Thyroid gland (tissue), 4 donors: Measurements from ENCODE around the gene DGCR8. TPM values are rescaled to one million over a fixed set of nuclear protein-coding genes. Genes with fewer than 3 reads are reported as not detected.
A peak's percentile ranks its signal among the peaks of the same experiment; 100 is the strongest.

Source experiments
- DNase-seq, 2 donors: peaks; one replicate each; pipeline ENCODE4 v3.0.0-alpha.2; 2019
- H3K27ac ChIP-seq, 3 donors: fragments of 200-600 bp; sonication (generic); 1 replicate in 2 of 3; 2 replicates in 1 of 3; pipeline ENCODE4 v1.5.1; 2016 to 2019; ENCODE audit warnings: mild to moderate bottlenecking in 1 of 3, moderate library complexity in 1 of 3
- H3K27me3 ChIP-seq: fragments of 200-600 bp; sonication (generic); one replicate; pipeline ENCODE4 v1.5.1; 2019
- H3K36me3 ChIP-seq, 2 donors: fragments of 200-600 bp; sonication (generic); one replicate each; pipeline ENCODE4 v1.5.1; 2016 to 2019
- H3K4me1 ChIP-seq, 2 donors: fragments of 200-600 bp; sonication (generic); one replicate each; pipeline ENCODE4 v1.5.1; 2017 to 2019
- H3K4me3 ChIP-seq, 3 donors: fragments of 200-600 bp; sonication (generic); replicated peaks in 1 of 3; 1 replicate in 2 of 3; 2 replicates in 1 of 3; pipeline ENCODE4 v1.5.1; 2016; ENCODE audit warnings: mild to moderate bottlenecking in 1 of 3
- H3K9me3 ChIP-seq: fragments of 200-600 bp; sonication (generic); one replicate; pipeline ENCODE4 v1.5.1; 2017
- POLR2A ChIP-seq, 2 donors: fragments of 450-650 bp; IDR thresholded peaks; one replicate each; pipeline ENCODE4 v1.6.1; 2017; ENCODE audit warnings: antibody characterized with exemption in 2 of 2, mild to moderate bottlenecking in 2 of 2, moderate library complexity in 1 of 2
- WGBS, 2 donors: methylation state at CpG; one replicate each; pipeline ENCODE4 v1.1.5; 2017; 5-methylcytosine and 5-hydroxymethylcytosine counted together
- intact Hi-C: fragments of 100-400 bp; cut with DNase I; formaldehyde crosslinking; loops from one replicate; pipeline ENCODE4 v1.15.1; 2023
- total RNA-seq, 4 donors: library from RNA; depleted of rRNA; stranded (reverse); fragments of >200 nt; gene quantifications; one replicate each; pipeline ENCODE4 v1.2.3, GENCODE V29; 2016
- TF ChIP-seq, protein P1 (sequence below), 6 experiments: fragments of 200-600 bp in 3 of 6; fragments of 450-650 bp in 3 of 6; sonication (generic) in 3 of 6; IDR thresholded peaks; one replicate each; pipeline ENCODE4 v1.5.1; 2016 to 2019; ENCODE audit warnings: antibody characterized with exemption in 6 of 6, mild to moderate bottlenecking in 2 of 6, inconsistent platforms in 1 of 6, moderate library complexity in 1 of 6

The DGCR8 gene
- total RNA-seq, 4 donors from 2014 or later, result 28.9 to 48.8 (median 31.5) TPM

DNA sequence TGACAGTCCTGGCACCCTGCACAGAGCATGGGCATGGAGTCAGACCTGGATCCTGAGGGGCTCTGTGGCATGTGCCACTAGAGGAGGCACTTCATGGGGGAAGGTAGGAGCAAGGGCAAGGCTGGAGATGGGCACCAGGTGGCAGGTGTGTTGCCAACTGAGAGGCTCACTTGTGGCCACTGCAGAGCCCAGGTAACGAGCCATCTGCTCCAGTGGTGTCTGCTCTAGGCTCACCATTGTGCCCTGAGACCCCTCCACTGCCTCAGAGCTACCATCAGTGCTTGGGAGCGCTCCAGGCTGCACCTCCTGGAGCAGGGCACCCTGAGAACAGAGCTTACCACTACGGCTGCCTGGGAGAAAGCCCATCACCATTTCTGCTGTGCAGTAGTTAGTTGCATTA is 50.3 kb downstream of the DGCR8 start:
- H3K4me3 ChIP-seq, result peak overlapping the region in 1 of 3 donors; percentile 97
- intact Hi-C loops, result no loop called here

DNA sequence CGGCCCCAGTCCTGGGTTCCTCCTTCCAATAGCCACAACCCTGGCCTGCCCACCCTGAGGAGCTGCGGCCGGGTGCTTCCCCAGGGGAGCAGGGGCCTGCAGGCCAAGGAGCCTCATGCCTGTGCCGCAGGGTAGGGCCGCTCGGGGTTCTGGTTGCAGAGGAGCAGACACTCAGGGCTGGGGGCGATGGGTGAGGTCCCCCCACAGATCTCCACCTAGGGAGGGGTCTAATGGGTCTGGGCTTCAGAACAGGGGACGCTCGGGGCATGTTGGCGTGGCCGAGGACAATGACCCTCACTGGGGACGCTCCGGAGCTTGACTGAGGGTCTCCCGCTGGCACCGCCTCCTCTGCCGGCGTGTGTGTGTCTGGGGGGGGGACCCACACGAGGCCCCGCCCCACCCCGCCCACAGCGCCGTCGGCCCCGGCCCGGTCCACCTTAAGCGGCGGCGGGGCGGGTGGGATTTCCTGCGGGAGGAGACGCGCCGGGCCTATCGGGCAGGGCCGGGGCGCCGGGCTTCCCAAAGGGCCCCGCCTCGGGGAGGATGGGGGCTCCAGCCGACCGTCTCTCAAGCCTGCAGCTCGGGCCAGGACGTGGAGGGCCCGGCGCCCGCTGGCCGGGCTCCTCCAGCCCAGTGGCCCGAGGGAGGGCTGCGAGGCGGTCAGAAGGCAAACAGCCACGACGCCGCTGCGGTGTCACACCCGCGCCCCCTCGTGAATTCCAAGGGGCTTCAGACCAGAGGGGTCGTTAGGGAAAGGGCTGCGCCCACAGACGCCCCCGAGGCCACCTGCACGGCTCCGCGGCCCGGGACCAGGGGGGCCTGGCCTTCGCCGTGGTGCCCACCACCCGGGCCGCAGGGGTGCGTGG is 50.9 kb downstream of the DGCR8 start:
- Histone ChIP-seq H3K27ac (peak overlapping the region; percentile 73 to 94 (median 87)), H3K4me3 (peak overlapping the region in 2 of 3 donors; percentile 56 to 97), H3K27me3 (no peaks in the 10 kb centered on the region), H3K36me3 (peaks cover under 1 to 9% of the 10 kb centered on the region in 2 donors), H3K9me3 (no peaks in the 10 kb centered on the region), H3K4me1 (peaks cover 18 to 40% of the 10 kb centered on the region in 2 donors)
- peak; percentile 90 to 92 for DNase-seq
- 0 to 19% methylated on average over 4 to 11 of the region's 70 CpGs for WGBS, 2 donors
- intact Hi-C loops, result no loop called here
- TF ChIP-seq, protein P1, sequence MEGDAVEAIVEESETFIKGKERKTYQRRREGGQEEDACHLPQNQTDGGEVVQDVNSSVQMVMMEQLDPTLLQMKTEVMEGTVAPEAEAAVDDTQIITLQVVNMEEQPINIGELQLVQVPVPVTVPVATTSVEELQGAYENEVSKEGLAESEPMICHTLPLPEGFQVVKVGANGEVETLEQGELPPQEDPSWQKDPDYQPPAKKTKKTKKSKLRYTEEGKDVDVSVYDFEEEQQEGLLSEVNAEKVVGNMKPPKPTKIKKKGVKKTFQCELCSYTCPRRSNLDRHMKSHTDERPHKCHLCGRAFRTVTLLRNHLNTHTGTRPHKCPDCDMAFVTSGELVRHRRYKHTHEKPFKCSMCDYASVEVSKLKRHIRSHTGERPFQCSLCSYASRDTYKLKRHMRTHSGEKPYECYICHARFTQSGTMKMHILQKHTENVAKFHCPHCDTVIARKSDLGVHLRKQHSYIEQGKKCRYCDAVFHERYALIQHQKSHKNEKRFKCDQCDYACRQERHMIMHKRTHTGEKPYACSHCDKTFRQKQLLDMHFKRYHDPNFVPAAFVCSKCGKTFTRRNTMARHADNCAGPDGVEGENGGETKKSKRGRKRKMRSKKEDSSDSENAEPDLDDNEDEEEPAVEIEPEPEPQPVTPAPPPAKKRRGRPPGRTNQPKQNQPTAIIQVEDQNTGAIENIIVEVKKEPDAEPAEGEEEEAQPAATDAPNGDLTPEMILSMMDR (IDR thresholded peaks at IDR 0.05), result no peak
- TF ChIP-seq POLR2A (IDR thresholded peaks at IDR 0.05), result peak in 1 of 2 donors; percentile 25

More for the DNA sequence above, 50.3 kb downstream of the DGCR8 start:
- H3K4me1 ChIP-seq, result peaks cover 18 to 34% of the 10 kb centered on the region in 2 donors
- no peaks in the 10 kb centered on the region for H3K9me3 ChIP-seq
- WGBS, 2 donors, result 61% methylated on average over 3 of the region's 3 CpGs; no CpG with 5 or more reads in 1 of the 2 donors
- peak overlapping the region in 2 of 3 donors; percentile 73 to 94 for H3K27ac ChIP-seq
- H3K36me3 ChIP-seq, result peaks cover 7 to 16% of the 10 kb centered on the region in 2 donors
- no peak for TF ChIP-seq POLR2A (IDR thresholded peaks at IDR 0.05)
- TF ChIP-seq, protein P1 (IDR thresholded peaks at IDR 0.05), result no peak
- no peaks in the 10 kb centered on the region for H3K27me3 ChIP-seq
- DNase-seq, result no peak

DNA sequence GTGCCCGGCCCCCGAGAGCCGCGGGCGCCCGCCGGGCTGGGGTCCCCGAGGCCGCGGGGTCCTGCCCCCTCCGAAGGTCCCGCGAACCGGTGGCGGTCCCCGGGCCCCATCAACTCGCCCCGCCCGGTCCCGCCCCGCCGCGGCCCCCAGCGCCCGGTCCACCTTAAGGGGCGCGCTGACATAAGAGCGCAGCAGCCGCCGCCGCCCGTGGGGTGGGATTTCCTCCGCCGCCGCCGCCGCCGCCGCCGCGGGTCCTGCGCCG is 51.5 kb downstream of the DGCR8 start, which contains the start of gene ZDHHC8:
TSS of gene ZDHHC8 (plus strand) at position 208 of the 262 bp plus-strand sequence. CDS start 144 bp downstream, outside the sequence.
- Histone ChIP-seq H3K4me1 (peaks cover 18 to 46% of the 10 kb centered on the region in 2 donors), H3K9me3 (no peaks in the 10 kb centered on the region), H3K4me3 (peak within 1 kb of the TSS; percentile 60 to 97 (median 90)), H3K27ac (peak within 1 kb of the TSS; percentile 73 to 94 (median 87)), H3K27me3 (no peaks in the 10 kb centered on the region), H3K36me3 (peaks cover 0 to 5% of the 10 kb centered on the region in 2 donors)
- intact Hi-C loops, result no loop called here
- peak; percentile 45 to 49 for DNase-seq
- TF ChIP-seq, protein P1 (IDR thresholded peaks at IDR 0.05), result no peak
- no peak for TF ChIP-seq POLR2A (IDR thresholded peaks at IDR 0.05)
- no CpG with 5 or more reads among the region's 43 CpGs for WGBS, 2 donors

DNA sequence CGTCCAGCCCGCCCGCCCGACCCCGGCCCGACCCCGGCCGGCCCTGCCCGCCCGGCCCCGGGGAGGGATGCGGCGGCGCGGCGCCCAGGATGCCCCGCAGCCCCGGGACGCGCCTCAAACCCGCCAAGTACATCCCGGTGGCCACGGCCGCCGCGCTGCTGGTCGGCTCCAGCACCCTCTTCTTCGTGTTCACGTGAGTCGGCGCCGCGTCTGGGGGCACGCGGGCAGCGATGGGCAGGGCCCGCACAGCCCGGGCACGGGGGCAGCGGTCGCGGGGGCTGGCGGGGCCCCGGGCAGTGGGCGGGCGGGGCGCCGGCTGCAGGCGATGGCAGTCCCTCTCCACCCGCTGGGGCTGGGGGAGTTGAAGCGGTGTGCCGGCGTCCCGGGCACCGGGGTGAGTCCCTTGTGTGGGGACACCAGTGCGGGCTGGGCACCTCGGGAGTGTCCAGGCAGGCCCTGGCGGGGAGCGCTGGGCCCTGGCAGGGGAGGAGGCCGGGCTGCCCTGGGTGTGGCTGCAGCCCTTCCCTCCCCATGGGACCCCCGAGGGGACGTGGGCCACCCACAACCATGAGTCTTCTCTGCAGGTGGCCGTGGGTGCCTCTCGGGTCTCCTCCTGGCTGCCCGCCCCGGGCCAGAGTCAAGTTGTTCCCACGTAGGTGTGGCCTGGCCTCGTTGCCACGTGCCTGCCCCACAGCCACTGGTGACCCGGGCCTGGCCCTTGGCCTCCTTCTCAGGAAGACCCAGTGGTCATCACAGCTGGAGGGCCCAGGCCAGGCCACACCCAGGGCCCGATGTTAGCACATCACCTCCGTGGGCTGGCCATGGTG is 52.0 kb downstream of the DGCR8 start:
- Histone ChIP-seq H3K36me3 (peaks cover 0 to 3% of the 10 kb centered on the region in 2 donors), H3K4me1 (peaks cover 18 to 51% of the 10 kb centered on the region in 2 donors), H3K4me3 (peak overlapping the region; percentile 60 to 90 (median 83)), H3K9me3 (no peaks in the 10 kb centered on the region), H3K27me3 (no peaks in the 10 kb centered on the region), H3K27ac (peak overlapping the region in 1 of 3 donors; percentile 17)
- no peak for TF ChIP-seq POLR2A (IDR thresholded peaks at IDR 0.05)
- TF ChIP-seq, protein P1 (IDR thresholded peaks at IDR 0.05), result no peak
- peak; percentile 38 to 45 for DNase-seq
- WGBS, 2 donors, result 0 to 2% methylated on average over 4 to 11 of the region's 72 CpGs
- intact Hi-C loops, result no loop called here
